CD4-positive, alpha-beta T cell (primary cell): ENCODE measurements around the gene MYO5A. TPM values are rescaled to one million over a fixed set of nuclear protein-coding genes. Genes with fewer than 3 reads are reported as not detected.

Experiments
- ATAC-seq: fragments of 200-7000 bp; cut with Tn5 transposase; one replicate; pipeline ENCODE4 v1.10.0; 2022; ENCODE audit warnings: mild to moderate bottlenecking; ENCODE audit not compliant: poor library complexity
- CTCF ChIA-PET: fragments of 350-600 bp; sonication (Branson Sonifier 250); formaldehyde crosslinking; loops from one replicate; lab custom pipeline; 2021; ENCODE audit warnings: antibody characterized with exemption, inconsistent platforms; lab: Charles Lee
- POLR2A ChIA-PET: fragments of 350-600 bp; sonication (Branson Sonifier 250); formaldehyde crosslinking; loops from one replicate; lab custom pipeline; 2021; ENCODE audit warnings: antibody characterized with exemption, inconsistent platforms; lab: Charles Lee
- DNase-seq, 14 experiments: peaks; one replicate each; pipeline ENCODE4 v3.0.0-alpha.2; 2013 to 2020; ENCODE audit warnings: mixed read lengths in 2 of 14
- H3K27ac ChIP-seq, 2 donors: one replicate each; pipeline versions ENCODE4 v1.5.1 to v1.7.0; 2013; ENCODE audit warnings: low read length in 2 of 2, low read depth in 1 of 2, mild to moderate bottlenecking in 1 of 2
- H3K27me3 ChIP-seq, 2 experiments: 1 replicate in 1 of 2; 2 replicates in 1 of 2; pipeline versions ENCODE4 v1.6.1 to v1.7.0; 2013; ENCODE audit warnings: low read length in 2 of 2, control low read depth in 1 of 2, mild to moderate bottlenecking in 1 of 2, moderate library complexity in 1 of 2; ENCODE audit not compliant: insufficient read depth in 2 of 2, control insufficient read depth in 1 of 2
- H3K36me3 ChIP-seq: one replicate; pipeline ENCODE4 v1.6.1; 2013; ENCODE audit warnings: low read length, control low read depth; ENCODE audit not compliant: insufficient read depth
- H3K4me1 ChIP-seq: one replicate; pipeline ENCODE4 v1.6.1; 2013; ENCODE audit warnings: low read length, control low read depth; ENCODE audit not compliant: insufficient read depth
- H3K4me3 ChIP-seq: one replicate; pipeline ENCODE4 v1.5.1; 2013; ENCODE audit warnings: mild to moderate bottlenecking, low read length, moderate library complexity
- H3K9me3 ChIP-seq, 2 experiments: 1 replicate in 1 of 2; 2 replicates in 1 of 2; pipeline versions ENCODE4 v1.6.1 to v1.7.0; 2013; ENCODE audit warnings: low read length in 2 of 2, mild to moderate bottlenecking in 2 of 2, control low read depth in 1 of 2, moderate library complexity in 1 of 2; ENCODE audit not compliant: control insufficient read depth in 1 of 2, insufficient read depth in 1 of 2
- H3K27ac Mint-ChIP-seq: one replicate; pipeline ENCODE4 v1.8.0; 2020; ENCODE audit warnings: mixed read lengths
- H3K27me3 Mint-ChIP-seq: one replicate; pipeline ENCODE4 v1.8.0; 2021; ENCODE audit warnings: mixed read lengths
- H3K36me3 Mint-ChIP-seq: one replicate; pipeline ENCODE4 v1.8.0; 2021; ENCODE audit warnings: low read depth, mixed read lengths
- H3K4me1 Mint-ChIP-seq: one replicate; pipeline ENCODE4 v1.8.0; 2021; ENCODE audit warnings: low read depth, mixed read lengths
- H3K4me3 Mint-ChIP-seq: one replicate; pipeline ENCODE4 v1.8.0; 2020; ENCODE audit warnings: mild to moderate bottlenecking, mixed read lengths
- H3K9me3 Mint-ChIP-seq: one replicate; pipeline ENCODE4 v1.8.0; 2020; ENCODE audit warnings: mixed read lengths
- intact Hi-C, 2 experiments: fragments of 100-400 bp; cut with DNase I in 1 of 2; cut with micrococcal nuclease in 1 of 2; formaldehyde crosslinking; loops; one replicate each; pipeline versions ENCODE4 v1.15.1 to v1.9.0; 2023 to 2025; cut with DNase I, micrococcal nuclease
- total RNA-seq, 174 experiments: library from RNA in 2 of 174; stranded (reverse) in 2 of 174; gene quantifications; one replicate each; pipeline ENCODE4 v1.2.3 and lab custom pipeline; 2021 to 2026
- TF ChIP-seq, protein P1 (sequence below): fragments of 200-600 bp; IDR thresholded peaks from one replicate; pipeline ENCODE4 v1.8.0; 2022; ENCODE audit warnings: antibody characterized with exemption, mild to moderate bottlenecking

Gene MYO5A
- total RNA-seq, 2 experiments from 2014 or later, result 25.5 TPM

GRCh38 chr15:52368402-52368801 lies 160.3 kb downstream of the MYO5A start:
- no peak overlapping the region for H3K4me3 ChIP-seq
- ATAC-seq (no peak), DNase-seq (no peak)
- no peak overlapping the region for H3K27ac Mint-ChIP-seq
- H3K36me3 Mint-ChIP-seq, result peaks cover 97% of the 10 kb centered on the region
- H3K36me3 ChIP-seq, result peaks cover 86% of the 10 kb centered on the region
- no peaks in the 10 kb centered on the region for H3K27me3 ChIP-seq
- no peaks in the 10 kb centered on the region for H3K4me1 ChIP-seq
- CTCF ChIA-PET, result interaction anchor here (0.9 to 1.7 kb wide), 2 partner anchors 10 to 17 kb away, joined by 3 to 4 read pairs; no protein-coding TSS in a partner anchor
- intact Hi-C loops, result no loop called here
- TF ChIP-seq, protein P1, sequence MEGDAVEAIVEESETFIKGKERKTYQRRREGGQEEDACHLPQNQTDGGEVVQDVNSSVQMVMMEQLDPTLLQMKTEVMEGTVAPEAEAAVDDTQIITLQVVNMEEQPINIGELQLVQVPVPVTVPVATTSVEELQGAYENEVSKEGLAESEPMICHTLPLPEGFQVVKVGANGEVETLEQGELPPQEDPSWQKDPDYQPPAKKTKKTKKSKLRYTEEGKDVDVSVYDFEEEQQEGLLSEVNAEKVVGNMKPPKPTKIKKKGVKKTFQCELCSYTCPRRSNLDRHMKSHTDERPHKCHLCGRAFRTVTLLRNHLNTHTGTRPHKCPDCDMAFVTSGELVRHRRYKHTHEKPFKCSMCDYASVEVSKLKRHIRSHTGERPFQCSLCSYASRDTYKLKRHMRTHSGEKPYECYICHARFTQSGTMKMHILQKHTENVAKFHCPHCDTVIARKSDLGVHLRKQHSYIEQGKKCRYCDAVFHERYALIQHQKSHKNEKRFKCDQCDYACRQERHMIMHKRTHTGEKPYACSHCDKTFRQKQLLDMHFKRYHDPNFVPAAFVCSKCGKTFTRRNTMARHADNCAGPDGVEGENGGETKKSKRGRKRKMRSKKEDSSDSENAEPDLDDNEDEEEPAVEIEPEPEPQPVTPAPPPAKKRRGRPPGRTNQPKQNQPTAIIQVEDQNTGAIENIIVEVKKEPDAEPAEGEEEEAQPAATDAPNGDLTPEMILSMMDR, result no peak
- no peaks in the 10 kb centered on the region for H3K9me3 ChIP-seq
- H3K27me3 Mint-ChIP-seq, result no peaks in the 10 kb centered on the region
- no peaks in the 10 kb centered on the region for H3K4me1 Mint-ChIP-seq
- H3K9me3 Mint-ChIP-seq, result no peaks in the 10 kb centered on the region
- H3K4me3 Mint-ChIP-seq, result no peak overlapping the region
- no peak overlapping the region for H3K27ac ChIP-seq
- POLR2A ChIA-PET, result interaction anchor here (1.2 kb wide), 1 partner anchor 160 kb away, joined by 3 read pairs; the partner anchor contains the start of gene MYO5A

GRCh38 chr15:52362497-52362896 lies 166.2 kb downstream of the MYO5A start:
- Histone ChIP-seq H3K9me3 (no peaks in the 10 kb centered on the region), H3K36me3 (peaks cover 73% of the 10 kb centered on the region), H3K4me1 (no peaks in the 10 kb centered on the region), H3K4me3 (no peak overlapping the region), H3K27me3 (no peaks in the 10 kb centered on the region), H3K27ac (no peak overlapping the region)
- Mint-ChIP-seq H3K4me1 (no peaks in the 10 kb centered on the region), H3K27ac (no peak overlapping the region), H3K27me3 (no peaks in the 10 kb centered on the region), H3K36me3 (peaks cover 91% of the 10 kb centered on the region), H3K9me3 (no peaks in the 10 kb centered on the region), H3K4me3 (no peak overlapping the region)
- intact Hi-C loops, result no loop called here
- ChIA-PET CTCF (no interaction called here), POLR2A (no interaction called here)
- TF ChIP-seq, protein P1, result no peak
- ATAC-seq, result no peak
- DNase-seq, result no peak

GRCh38 chr15:52361975-52362494 lies 166.6 kb downstream of the MYO5A start:
- no peak overlapping the region for H3K4me3 ChIP-seq
- H3K27me3 ChIP-seq, result no peaks in the 10 kb centered on the region
- H3K36me3 Mint-ChIP-seq, result peaks cover 89% of the 10 kb centered on the region
- intact Hi-C loops, result no loop called here
- H3K36me3 ChIP-seq, result peaks cover 70% of the 10 kb centered on the region
- DNase-seq (no peak), ATAC-seq (no peak)
- no peaks in the 10 kb centered on the region for H3K9me3 Mint-ChIP-seq
- ChIA-PET POLR2A (no interaction called here), CTCF (no interaction called here)
- no peak overlapping the region for H3K4me3 Mint-ChIP-seq
- H3K27me3 Mint-ChIP-seq, result no peaks in the 10 kb centered on the region
- no peaks in the 10 kb centered on the region for H3K4me1 ChIP-seq
- H3K9me3 ChIP-seq, result no peaks in the 10 kb centered on the region
- no peaks in the 10 kb centered on the region for H3K4me1 Mint-ChIP-seq
- TF ChIP-seq, protein P1, result no peak
- no peak overlapping the region for H3K27ac Mint-ChIP-seq
- H3K27ac ChIP-seq, result no peak overlapping the region
